WTC11 (cell line): ENCODE data around the gene DENR.

Source experiments
- ARID4B ChIP-seq: sonication (generic); formaldehyde crosslinking; IDR thresholded peaks from 2 replicates; pipeline ENCODE4 v1.8.0; 2023; ENCODE audit warnings: missing genetic modification reagents, mild to moderate bottlenecking, borderline replicate concordance
- ATF1 ChIP-seq: sonication (generic); formaldehyde crosslinking; IDR thresholded peaks from 2 replicates; pipeline ENCODE4 v1.8.1; 2023; ENCODE audit warnings: mild to moderate bottlenecking, moderate library complexity, missing genetic modification reagents
- CTCF ChIP-seq: fragments of 200-600 bp; IDR thresholded peaks from 2 replicates; pipeline ENCODE4 v1.8.0; 2022; ENCODE audit warnings: antibody characterized with exemption
- EMX1 ChIP-seq: fragments of 250-450 bp; sonication (Bioruptor Pico); IDR thresholded peaks from 2 replicates; pipeline ENCODE4 v1.8.0; 2021; ENCODE audit warnings: mild to moderate bottlenecking
- JAZF1 ChIP-seq: fragments of 250-450 bp; sonication (Bioruptor Pico); IDR thresholded peaks from 2 replicates; pipeline ENCODE4 v1.9.0; 2021; ENCODE audit warnings: moderate library complexity, mild to moderate bottlenecking, inconsistent platforms
- JUN ChIP-seq: sonication (generic); formaldehyde crosslinking; IDR thresholded peaks from 2 replicates; pipeline ENCODE4 v1.8.0; 2023; ENCODE audit warnings: mild to moderate bottlenecking, missing genetic modification reagents
- USF1 ChIP-seq: sonication (generic); formaldehyde crosslinking; IDR thresholded peaks from 2 replicates; pipeline ENCODE4 v1.8.0; 2022; ENCODE audit warnings: mild to moderate bottlenecking, missing genetic modification reagents
- ZNF121 ChIP-seq: sonication (generic); formaldehyde crosslinking; IDR thresholded peaks from 2 replicates; pipeline ENCODE4 v1.8.0; 2023; ENCODE audit warnings: missing genetic modification reagents
- ZNF317 ChIP-seq: sonication (generic); formaldehyde crosslinking; IDR thresholded peaks from 2 replicates; pipeline ENCODE4 v1.8.1; 2023; ENCODE audit warnings: low read depth, mild to moderate bottlenecking, moderate library complexity, missing genetic modification reagents, borderline replicate concordance

- TF ChIP-seq CTCF: no peak
- TF ChIP-seq ZNF121: no peak
- no peak for TF ChIP-seq JAZF1 (CRISPR knock-in tag)
- no peak for TF ChIP-seq EMX1
- TF ChIP-seq ATF1: no peak
- TF ChIP-seq USF1: no peak
- TF ChIP-seq ARID4B (CRISPR knock-in tag): no peak
- TF ChIP-seq ZNF317 (CRISPR knock-in tag): no peak
- TF ChIP-seq JUN (CRISPR knock-in tag): no peak
Measured at GRCh38 chr12:122807651-122808050, 55.0 kb downstream of the DENR start.
